Measurements from ENCODE around the gene COL5A1. TPM values are rescaled to one million over a fixed set of nuclear protein-coding genes. Genes with fewer than 3 reads are reported as not detected.

The COL5A1 gene
- total RNA-seq, 1 donor = 188 TPM

DNA sequence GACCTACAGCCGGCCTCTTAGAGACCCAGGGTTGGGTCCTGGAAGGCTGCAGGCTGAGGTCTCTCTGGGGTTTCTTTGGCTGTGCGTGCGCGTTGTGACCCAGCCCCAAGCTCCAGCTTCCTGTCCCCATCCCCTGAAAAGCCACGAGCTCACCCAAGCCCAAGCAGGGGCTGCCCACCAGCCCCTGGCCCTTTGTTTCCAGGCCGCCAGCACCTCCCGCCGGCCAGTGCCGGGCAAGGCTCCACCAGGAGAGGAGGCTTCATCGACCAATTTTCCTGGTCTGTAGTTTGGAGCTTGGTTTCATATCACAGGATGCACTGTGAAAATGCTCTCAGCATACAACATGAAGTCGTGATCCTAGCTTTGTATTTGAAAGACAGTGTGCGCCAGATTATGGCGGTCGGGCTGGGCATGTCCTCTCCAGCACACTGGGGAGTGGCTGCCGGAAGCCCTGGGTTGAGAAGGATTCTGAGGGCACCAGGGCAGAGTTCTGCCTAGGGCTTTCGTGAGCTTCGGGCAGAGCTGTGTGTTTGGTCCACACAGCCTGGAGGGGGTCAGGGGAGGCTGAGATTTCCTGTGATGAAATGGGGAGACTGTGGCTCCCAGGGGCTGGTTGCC lies 78.6 kb downstream of the COL5A1 start:
- H3K4me3 ChIP-seq (ENCODE audit: low read depth, low read length) = no peak overlapping the region
- DNase-seq (ENCODE audit: low read depth) = no peak
- no peak for TF ChIP-seq CTCF (IDR thresholded peaks at IDR 0.05; ENCODE audit: insufficient read depth, low read length)

GRCh38 chr9:134720796-134721195 lies 79.2 kb downstream of the COL5A1 start:
- no peak overlapping the region for H3K4me3 ChIP-seq (ENCODE audit: low read depth, low read length)
- TF ChIP-seq CTCF (IDR thresholded peaks at IDR 0.05; ENCODE audit: insufficient read depth, low read length) = no peak
- no peak for DNase-seq (ENCODE audit: low read depth)

DNA sequence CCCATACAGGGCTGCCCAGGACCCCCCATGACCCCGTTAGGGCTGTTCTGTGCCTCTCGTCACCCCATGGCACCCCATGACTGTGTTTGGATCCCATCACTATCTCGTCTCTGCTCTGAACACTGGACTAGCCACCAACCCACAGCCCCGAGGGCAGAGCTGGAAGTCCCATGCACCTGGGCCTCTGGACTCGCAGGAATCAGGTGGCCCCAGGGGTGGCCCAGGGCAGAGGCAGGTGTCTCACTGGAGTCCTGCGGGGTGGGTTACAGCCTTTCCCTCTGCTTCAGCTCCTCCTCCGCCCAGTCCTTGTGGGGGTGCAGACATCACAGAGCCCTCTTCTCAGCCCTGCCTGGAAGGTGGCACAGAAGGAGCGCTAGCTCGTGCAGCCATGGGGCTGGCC lies 79.7 kb downstream of the COL5A1 start:
- no peak overlapping the region for H3K4me3 ChIP-seq (ENCODE audit: low read depth, low read length)
- no peak for DNase-seq (ENCODE audit: low read depth)
- TF ChIP-seq CTCF (IDR thresholded peaks at IDR 0.05; ENCODE audit: insufficient read depth, low read length) = no peak

GRCh38 chr9:134722120-134722701 lies 80.6 kb downstream of the COL5A1 start:
- no peak overlapping the region for H3K4me3 ChIP-seq (ENCODE audit: low read depth, low read length)
- TF ChIP-seq CTCF (IDR thresholded peaks at IDR 0.05; ENCODE audit: insufficient read depth, low read length) = no peak
- DNase-seq (ENCODE audit: low read depth) = no peak

GRCh38 chr9:134723037-134723436 lies 81.4 kb downstream of the COL5A1 start:
- no peak for TF ChIP-seq CTCF (IDR thresholded peaks at IDR 0.05; ENCODE audit: insufficient read depth, low read length)
- no peak for DNase-seq (ENCODE audit: low read depth)
- H3K4me3 ChIP-seq (ENCODE audit: low read depth, low read length) = no peak overlapping the region

GRCh38 chr9:134723491-134724190 lies 82.0 kb downstream of the COL5A1 start:
- DNase-seq (ENCODE audit: low read depth) = no peak
- no peak for TF ChIP-seq CTCF (IDR thresholded peaks at IDR 0.05; ENCODE audit: insufficient read depth, low read length)
- H3K4me3 ChIP-seq (ENCODE audit: low read depth, low read length) = no peak overlapping the region
